ENCODE measurements around the gene WDR37. TPM values are rescaled to one million over a fixed set of nuclear protein-coding genes. Genes with fewer than 3 reads are reported as not detected.

WDR37 gene
- polyA plus RNA-seq, 1 donor (not counting 4 experiments of a cell fraction or from before 2014, with no cell fraction given) = 16.0 TPM

DNA sequence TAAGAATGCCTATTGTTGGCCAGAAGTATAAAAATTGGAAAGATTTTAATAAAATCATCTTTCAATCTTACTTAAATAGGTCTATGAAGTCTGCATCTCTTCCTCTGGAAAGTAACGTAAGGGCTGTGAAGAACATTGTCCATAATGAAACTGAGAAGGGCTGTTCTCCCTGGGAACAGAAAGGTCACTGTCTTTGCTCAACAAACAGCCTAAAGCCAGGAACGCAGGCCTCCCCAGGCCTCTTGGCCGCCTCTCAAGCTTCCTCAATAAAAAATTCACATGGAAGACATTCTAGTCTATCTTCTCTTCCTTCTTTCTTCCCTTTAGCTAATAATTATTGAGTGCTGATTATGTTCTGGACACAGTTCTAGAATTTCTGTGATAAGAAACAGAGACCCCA lies 21.4 kb upstream of the WDR37 start:
- Histone ChIP-seq H4K20me1 (ENCODE audit: control insufficient read depth, extremely low read depth, insufficient read depth, low read length) (peaks cover 8% of the 10 kb centered on the region), H3K27ac (ENCODE audit: control insufficient read depth, insufficient read depth, low read length) (no peak overlapping the region), H3K4me1 (ENCODE audit: control insufficient read depth, extremely low read depth, insufficient read depth, low read length) (peaks cover 15% of the 10 kb centered on the region), H2AFZ (ENCODE audit: control insufficient read depth, low read length) (no peak overlapping the region), H3K4me2 (ENCODE audit: control insufficient read depth, extremely low read depth, insufficient read depth, low read depth, low read length) (no peak overlapping the region), H3K9me1 (ENCODE audit: control insufficient read depth, extremely low read depth, insufficient read depth, low read length) (no peaks in the 10 kb centered on the region), H3K79me2 (ENCODE audit: control insufficient read depth, insufficient read depth, low read length) (no peaks in the 10 kb centered on the region), H3K9ac (ENCODE audit: control insufficient read depth, extremely low read depth, insufficient read depth, low read length) (no peak overlapping the region), H3K9me3 (ENCODE audit: control insufficient read depth, low read depth, low read length) (no peaks in the 10 kb centered on the region), H3K27me3 (ENCODE audit: control insufficient read depth, extremely low read depth, insufficient read depth, low read length) (no peaks in the 10 kb centered on the region), H3K4me3 (ENCODE audit: control insufficient read depth in 2 of 3, extremely low read depth in 1 of 3, insufficient read depth in 2 of 3, low read depth in 1 of 3, low read length in 3 of 3) (no peak overlapping the region), H3K36me3 (ENCODE audit: control insufficient read depth in 2 of 2, extremely low read depth in 1 of 2, insufficient read depth in 2 of 2, low read length in 2 of 2) (peaks cover 2 to 8% of the 10 kb centered on the region in 2 experiments)
- no peak for FAIRE-seq
- dilution Hi-C loops (cut with MboI; ENCODE audit: extremely low pct_ligation_motif_present, low sequenced_read_pairs) = no loop called here
- no peak for DNase-seq (ENCODE audit: low read depth, low spot score)
- no peak for TF ChIP-seq EZH2 (IDR thresholded peaks at IDR 0.05; ENCODE audit: low read length)
- no peak for TF ChIP-seq CTCF (optimal IDR thresholded peaks at IDR 0.05 in 1 of 3, IDR thresholded peaks at IDR 0.05 in 1 of 3, conservative IDR thresholded peaks at IDR 0.05 in 1 of 3; ENCODE audit: extremely low read depth in 1 of 3, insufficient read depth in 2 of 3, low read length in 3 of 3)

- peak overlapping the region; percentile 92 for H3K27ac ChIP-seq (ENCODE audit: control insufficient read depth, insufficient read depth, low read length)
- H3K9me3 ChIP-seq (ENCODE audit: control insufficient read depth, low read depth, low read length) = no peaks in the 10 kb centered on the region
- H2AFZ ChIP-seq (ENCODE audit: control insufficient read depth, low read length) = no peak overlapping the region
- H3K4me1 ChIP-seq (ENCODE audit: control insufficient read depth, extremely low read depth, insufficient read depth, low read length) = peaks cover 15% of the 10 kb centered on the region
- dilution Hi-C loops (cut with MboI; ENCODE audit: extremely low pct_ligation_motif_present, low sequenced_read_pairs) = no loop called here
- peak overlapping the region; percentile 8 for H3K9ac ChIP-seq (ENCODE audit: control insufficient read depth, extremely low read depth, insufficient read depth, low read length)
- TF ChIP-seq EZH2 (IDR thresholded peaks at IDR 0.05; ENCODE audit: low read length) = no peak
- no peak for TF ChIP-seq CTCF (optimal IDR thresholded peaks at IDR 0.05 in 1 of 3, IDR thresholded peaks at IDR 0.05 in 1 of 3, conservative IDR thresholded peaks at IDR 0.05 in 1 of 3; ENCODE audit: extremely low read depth in 1 of 3, insufficient read depth in 2 of 3, low read length in 3 of 3)
- H3K79me2 ChIP-seq (ENCODE audit: control insufficient read depth, insufficient read depth, low read length) = no peaks in the 10 kb centered on the region
- no peak overlapping the region for H3K4me3 ChIP-seq (ENCODE audit: control insufficient read depth in 2 of 3, extremely low read depth in 1 of 3, insufficient read depth in 2 of 3, low read depth in 1 of 3, low read length in 3 of 3)
- DNase-seq (ENCODE audit: low read depth, low spot score) = no peak
- H4K20me1 ChIP-seq (ENCODE audit: control insufficient read depth, extremely low read depth, insufficient read depth, low read length) = peaks cover 11% of the 10 kb centered on the region
- H3K36me3 ChIP-seq (ENCODE audit: control insufficient read depth in 2 of 2, extremely low read depth in 1 of 2, insufficient read depth in 2 of 2, low read length in 2 of 2) = peaks cover 4 to 11% of the 10 kb centered on the region in 2 experiments
- H3K9me1 ChIP-seq (ENCODE audit: control insufficient read depth, extremely low read depth, insufficient read depth, low read length) = no peaks in the 10 kb centered on the region
- H3K4me2 ChIP-seq (ENCODE audit: control insufficient read depth, extremely low read depth, insufficient read depth, low read depth, low read length) = no peak overlapping the region
- H3K27me3 ChIP-seq (ENCODE audit: control insufficient read depth, extremely low read depth, insufficient read depth, low read length) = no peaks in the 10 kb centered on the region
- no peak for FAIRE-seq
These were observed 21.0 kb upstream of the WDR37 start for GRCh38 chr10:1035201-1035600.
